OCI-LY3 (cell line): Measurements from ENCODE around the gene ERI3.

Source experiments
- EZH2phosphoT487 ChIP-seq: fragments of 200-600 bp; shearing (Covaris generic); IDR thresholded peaks from 2 replicates; pipeline ENCODE4 v1.6.1; 2018; ENCODE audit warnings: antibody characterized with exemption, mixed run types, low read depth
- TF ChIP-seq, protein P1 (sequence below): fragments of 200-600, 300-600 bp; sonication (generic); IDR thresholded peaks from 2 replicates; pipeline ENCODE4 v1.5.1; 2014; ENCODE audit warnings: antibody characterized with exemption, low read length, low read depth

GRCh38 chr1:44401256-44402228 is 46.5 kb upstream of the ERI3 start:
- TF ChIP-seq, protein P1, sequence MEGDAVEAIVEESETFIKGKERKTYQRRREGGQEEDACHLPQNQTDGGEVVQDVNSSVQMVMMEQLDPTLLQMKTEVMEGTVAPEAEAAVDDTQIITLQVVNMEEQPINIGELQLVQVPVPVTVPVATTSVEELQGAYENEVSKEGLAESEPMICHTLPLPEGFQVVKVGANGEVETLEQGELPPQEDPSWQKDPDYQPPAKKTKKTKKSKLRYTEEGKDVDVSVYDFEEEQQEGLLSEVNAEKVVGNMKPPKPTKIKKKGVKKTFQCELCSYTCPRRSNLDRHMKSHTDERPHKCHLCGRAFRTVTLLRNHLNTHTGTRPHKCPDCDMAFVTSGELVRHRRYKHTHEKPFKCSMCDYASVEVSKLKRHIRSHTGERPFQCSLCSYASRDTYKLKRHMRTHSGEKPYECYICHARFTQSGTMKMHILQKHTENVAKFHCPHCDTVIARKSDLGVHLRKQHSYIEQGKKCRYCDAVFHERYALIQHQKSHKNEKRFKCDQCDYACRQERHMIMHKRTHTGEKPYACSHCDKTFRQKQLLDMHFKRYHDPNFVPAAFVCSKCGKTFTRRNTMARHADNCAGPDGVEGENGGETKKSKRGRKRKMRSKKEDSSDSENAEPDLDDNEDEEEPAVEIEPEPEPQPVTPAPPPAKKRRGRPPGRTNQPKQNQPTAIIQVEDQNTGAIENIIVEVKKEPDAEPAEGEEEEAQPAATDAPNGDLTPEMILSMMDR: no peak
- TF ChIP-seq EZH2phosphoT487: no peak
